Neuronal stem cell (in vitro differentiated cells): ENCODE measurements around the gene ADIPOR2.
A peak's percentile ranks its signal among the peaks of the same experiment; 100 is the strongest.

Source experiments
- DNase-seq: peaks from one replicate; pipeline ENCODE4 v3.0.0-alpha.2; 2013; ENCODE audit warnings: low spot score
- H2AFZ ChIP-seq: one replicate; pipeline ENCODE4 v1.6.1; 2013; ENCODE audit warnings: mild to moderate bottlenecking, low read length, inconsistent platforms
- H2AK5ac ChIP-seq: 2 replicates; pipeline ENCODE4 v1.6.1; 2013; ENCODE audit warnings: low read depth, mild to moderate bottlenecking, inconsistent platforms, low read length, moderate library complexity, mixed read lengths
- H2BK120ac ChIP-seq: 2 replicates; pipeline ENCODE4 v1.6.1; 2013; ENCODE audit warnings: low read depth, mild to moderate bottlenecking, inconsistent platforms, low read length, moderate library complexity, mixed read lengths
- H2BK12ac ChIP-seq: one replicate; pipeline ENCODE4 v1.6.1; 2013; ENCODE audit warnings: low read length, inconsistent platforms
- H2BK15ac ChIP-seq: 2 replicates; pipeline ENCODE4 v1.6.1; 2013; ENCODE audit warnings: mild to moderate bottlenecking, low read length, inconsistent platforms, mixed read lengths
- H2BK5ac ChIP-seq: one replicate; pipeline ENCODE4 v1.6.1; 2013; ENCODE audit warnings: inconsistent platforms, mild to moderate bottlenecking, low read length, moderate library complexity
- H3K14ac ChIP-seq: one replicate; pipeline ENCODE4 v1.6.1; 2013; ENCODE audit warnings: low read length, inconsistent platforms
- H3K18ac ChIP-seq: 2 replicates; pipeline ENCODE4 v1.6.1; 2013; ENCODE audit warnings: low read length, inconsistent platforms
- H3K23ac ChIP-seq: 2 replicates; pipeline ENCODE4 v1.6.1; 2013; ENCODE audit warnings: low read depth, mild to moderate bottlenecking, mixed read lengths, low read length, inconsistent platforms; ENCODE audit not compliant: poor library complexity
- H3K27ac ChIP-seq: replicated peaks from 3 replicates; pipeline ENCODE4 v1.5.1; 2013; ENCODE audit warnings: low read length, inconsistent platforms
- H3K27me3 ChIP-seq, 3 experiments: 2 replicates each; pipeline ENCODE4 v1.6.1; 2013; ENCODE audit warnings: low read length in 3 of 3, mild to moderate bottlenecking in 2 of 3, inconsistent platforms in 1 of 3, low read depth in 1 of 3, mixed read lengths in 1 of 3, moderate library complexity in 1 of 3; ENCODE audit not compliant: control insufficient read depth in 3 of 3, insufficient read depth in 3 of 3
- H3K36me3 ChIP-seq, 2 donors: replicated peaks in 1 of 2; 2 replicates each; pipeline ENCODE4 v1.6.1; 2013; ENCODE audit warnings: low read length in 2 of 2; ENCODE audit not compliant: control insufficient read depth in 2 of 2, insufficient read depth in 2 of 2
- H3K4ac ChIP-seq: 2 replicates; pipeline ENCODE4 v1.6.1; 2013; ENCODE audit warnings: inconsistent platforms, mild to moderate bottlenecking, low read length, moderate library complexity
- H3K4me1 ChIP-seq, 2 donors: 1 replicate in 1 of 2; 2 replicates in 1 of 2; pipeline ENCODE4 v1.6.1; 2013; ENCODE audit warnings: low read length in 2 of 2, low read depth in 1 of 2; ENCODE audit not compliant: control insufficient read depth in 2 of 2, insufficient read depth in 1 of 2
- H3K4me2 ChIP-seq: one replicate; pipeline ENCODE4 v1.6.1; 2013; ENCODE audit warnings: mild to moderate bottlenecking, low read length, inconsistent platforms; ENCODE audit not compliant: insufficient read depth, poor library complexity, severe bottlenecking
- H3K4me3 ChIP-seq, 2 donors: 2 replicates each; pipeline ENCODE4 v1.5.1; 2013; ENCODE audit warnings: low read length in 2 of 2, mild to moderate bottlenecking in 2 of 2, inconsistent platforms in 1 of 2, moderate library complexity in 1 of 2
- H3K79me1 ChIP-seq: one replicate; pipeline ENCODE4 v1.6.1; 2013; ENCODE audit warnings: low read depth, mild to moderate bottlenecking, inconsistent platforms, low read length, moderate library complexity
- H3K9ac ChIP-seq: one replicate; pipeline ENCODE4 v1.6.1; 2013; ENCODE audit warnings: mild to moderate bottlenecking, low read depth, low read length, inconsistent platforms; ENCODE audit not compliant: poor library complexity
- H3K9me3 ChIP-seq, 2 donors: replicated peaks in 1 of 2; 2 replicates each; pipeline versions ENCODE3 to v1.6.1; 2013; ENCODE audit warnings: low read length in 2 of 2, mild to moderate bottlenecking in 2 of 2, inconsistent platforms in 1 of 2, low read depth in 1 of 2, mixed read lengths in 1 of 2, moderate library complexity in 1 of 2; ENCODE audit not compliant: control insufficient read depth in 2 of 2, insufficient read depth in 1 of 2
- H4K8ac ChIP-seq: one replicate; pipeline ENCODE4 v1.6.1; 2013; ENCODE audit warnings: low read depth, mild to moderate bottlenecking, inconsistent platforms, low read length, moderate library complexity
- H4K91ac ChIP-seq: one replicate; pipeline ENCODE4 v1.6.1; 2013; ENCODE audit warnings: low read length, low read depth, mild to moderate bottlenecking, inconsistent platforms; ENCODE audit not compliant: poor library complexity
- WGBS, 2 donors: extraction: QIAGEN DNeasy Blood & Tissue Kit; methylation state at CpG; one replicate each; pipeline ENCODE4 v1.1.7; 2013; ENCODE audit warnings: missing lambda C conversion rate in 2 of 2, mixed read lengths in 1 of 2; ENCODE audit not compliant: insufficient read length in 2 of 2, insufficient replicate concordance in 1 of 2; ENCODE audit errors: extremely low coverage in 2 of 2; 5-methylcytosine and 5-hydroxymethylcytosine counted together

ADIPOR2 gene

GRCh38 chr12:1795785-1796514, 105.1 kb downstream of the ADIPOR2 start:
- H3K36me3 ChIP-seq: no peaks in the 10 kb centered on the region
- no peak overlapping the region for H3K27ac ChIP-seq
- DNase-seq: peak; percentile 73
- no peaks in the 10 kb centered on the region for H3K79me1 ChIP-seq
- peaks cover 0 to 12% (median 2%) of the 10 kb centered on the region in 3 experiments for H3K27me3 ChIP-seq
- peak overlapping the region; percentile 90 for H3K14ac ChIP-seq
- H3K23ac ChIP-seq: peak overlapping the region; percentile 37
- no peak overlapping the region for H2BK12ac ChIP-seq
- H3K18ac ChIP-seq: peak overlapping the region; percentile 94
- no peaks in the 10 kb centered on the region for H3K9me3 ChIP-seq
- H3K4me1 ChIP-seq: peaks cover 5% of the 10 kb centered on the region in 2 donors
- peak overlapping the region; percentile 25 for H2BK15ac ChIP-seq
- H2BK5ac ChIP-seq: no peak overlapping the region
- peak overlapping the region; percentile 6 for H2BK120ac ChIP-seq
- peak overlapping the region; percentile 67 for H3K4me2 ChIP-seq
- H3K9ac ChIP-seq: peak overlapping the region; percentile 10
- peak overlapping the region; percentile 85 for H2AK5ac ChIP-seq
- H2AFZ ChIP-seq: peak overlapping the region; percentile 91
- peak overlapping the region in 1 of 2 donors; percentile 44 for H3K4me3 ChIP-seq
- no peak overlapping the region for H4K8ac ChIP-seq
- H3K4ac ChIP-seq: no peak overlapping the region
- no CpG with 5 or more reads among the region's 45 CpGs for WGBS, 2 donors
- no peak overlapping the region for H4K91ac ChIP-seq

GRCh38 chr12:1796515-1797010, 105.7 kb downstream of the ADIPOR2 start:
- peak overlapping the region; percentile 85 for H2AK5ac ChIP-seq
- peaks cover 5% of the 10 kb centered on the region in 2 donors for H3K4me1 ChIP-seq
- H3K23ac ChIP-seq: peak overlapping the region; percentile 86
- H3K27ac ChIP-seq: no peak overlapping the region
- peak overlapping the region; percentile 25 for H2BK15ac ChIP-seq
- H3K79me1 ChIP-seq: no peaks in the 10 kb centered on the region
- H3K9ac ChIP-seq: peak overlapping the region; percentile 90
- peak overlapping the region; percentile 67 for H3K4me2 ChIP-seq
- H3K14ac ChIP-seq: peak overlapping the region; percentile 90
- H4K8ac ChIP-seq: peak overlapping the region; percentile 70
- H3K36me3 ChIP-seq: no peaks in the 10 kb centered on the region
- H2BK120ac ChIP-seq: peak overlapping the region; percentile 6
- peak overlapping the region in 1 of 2 donors; percentile 63 for H3K4me3 ChIP-seq
- H3K27me3 ChIP-seq: peaks cover 0 to 12% (median 2%) of the 10 kb centered on the region in 3 experiments
- H3K9me3 ChIP-seq: no peaks in the 10 kb centered on the region
- H2AFZ ChIP-seq: peak overlapping the region; percentile 91
- no peak overlapping the region for H2BK5ac ChIP-seq
- WGBS, 2 donors: no CpG with 5 or more reads among the region's 43 CpGs
- peak overlapping the region; percentile 86 for H2BK12ac ChIP-seq
- no peak for DNase-seq
- H3K18ac ChIP-seq: peak overlapping the region; percentile 94
- H4K91ac ChIP-seq: no peak overlapping the region
- H3K4ac ChIP-seq: peak overlapping the region; percentile 90

- Histone ChIP-seq H3K9me3 (no peaks in the 10 kb centered on the region), H2AFZ (peak overlapping the region; percentile 91), H3K27ac (no peak overlapping the region), H3K79me1 (no peaks in the 10 kb centered on the region), H3K4ac (peak overlapping the region; percentile 90), H2BK12ac (peak overlapping the region; percentile 86), H3K4me1 (peaks cover 5% of the 10 kb centered on the region in 2 donors), H3K14ac (peak overlapping the region; percentile 90), H2BK120ac (no peak overlapping the region), H3K23ac (peak overlapping the region; percentile 86), H4K91ac (no peak overlapping the region), H3K9ac (peak overlapping the region; percentile 90), H3K27me3 (peaks cover 0 to 12% (median 2%) of the 10 kb centered on the region in 3 experiments), H3K4me2 (peak overlapping the region; percentile 67), H2AK5ac (peak overlapping the region; percentile 85), H3K4me3 (peak overlapping the region in 1 of 2 donors; percentile 63), H3K36me3 (no peaks in the 10 kb centered on the region), H2BK15ac (peak overlapping the region; percentile 49), H2BK5ac (peak overlapping the region; percentile 83), H3K18ac (peak overlapping the region; percentile 94), H4K8ac (peak overlapping the region; percentile 76)
- no peak for DNase-seq
- no CpG with 5 or more reads among the region's 71 CpGs for WGBS, 2 donors
Measured at GRCh38 chr12:1797011-1797901, 106.4 kb downstream of the ADIPOR2 start.
